ENCODE data around the gene MRAP.

MRAP gene

GRCh38 chr21:32322103-32322502, 23.4 kb downstream of the MRAP start:
- Histone ChIP-seq H3K9ac (no peak overlapping the region), H3K9me3 (ENCODE audit: control insufficient read depth, low read length) (no peaks in the 10 kb centered on the region), H3K79me2 (no peaks in the 10 kb centered on the region), H3K4me1 (no peaks in the 10 kb centered on the region), H3K4me3 (ENCODE audit: low read depth, low read length) (no peak overlapping the region), H3K4me2 (ENCODE audit: low read length) (no peak overlapping the region), H3K27ac (no peak overlapping the region), H3K27me3 (ENCODE audit: control insufficient read depth, insufficient read depth, low read length) (no peaks in the 10 kb centered on the region), H3K36me3 (ENCODE audit: control insufficient read depth, insufficient read depth, low read length) (no peaks in the 10 kb centered on the region), H2AFZ (no peak overlapping the region)
- no peak for TF ChIP-seq CTCF (IDR thresholded peaks at IDR 0.05)

DNA sequence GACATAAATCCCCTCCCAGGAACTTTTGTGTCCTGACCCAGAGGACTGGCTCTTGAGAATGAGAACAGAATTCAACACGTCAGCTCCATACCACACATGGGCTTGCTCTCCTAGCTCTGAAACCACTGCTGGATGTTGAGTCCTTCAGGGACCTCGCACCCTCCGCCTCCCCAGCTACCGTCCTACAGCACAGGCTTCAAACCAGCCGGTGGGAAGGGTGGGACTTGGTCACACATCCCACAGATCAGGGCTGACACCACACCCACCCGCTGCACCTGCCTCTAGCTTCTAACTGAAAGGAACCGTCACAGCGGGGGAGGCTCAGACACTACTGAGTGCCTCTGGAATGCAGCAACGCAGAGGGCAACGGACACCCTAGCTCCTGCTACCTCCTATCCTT, 24.0 kb downstream of the MRAP start:
- H2AFZ ChIP-seq: no peak overlapping the region
- H3K27me3 ChIP-seq (ENCODE audit: control insufficient read depth, insufficient read depth, low read length): no peaks in the 10 kb centered on the region
- no peak overlapping the region for H3K27ac ChIP-seq
- H3K9ac ChIP-seq: no peak overlapping the region
- no peak overlapping the region for H3K4me3 ChIP-seq (ENCODE audit: low read depth, low read length)
- no peak overlapping the region for H3K4me2 ChIP-seq (ENCODE audit: low read length)
- no peaks in the 10 kb centered on the region for H3K79me2 ChIP-seq
- no peak for TF ChIP-seq CTCF (IDR thresholded peaks at IDR 0.05)
- no peaks in the 10 kb centered on the region for H3K36me3 ChIP-seq (ENCODE audit: control insufficient read depth, insufficient read depth, low read length)
- no peaks in the 10 kb centered on the region for H3K4me1 ChIP-seq
- no peaks in the 10 kb centered on the region for H3K9me3 ChIP-seq (ENCODE audit: control insufficient read depth, low read length)

DNA sequence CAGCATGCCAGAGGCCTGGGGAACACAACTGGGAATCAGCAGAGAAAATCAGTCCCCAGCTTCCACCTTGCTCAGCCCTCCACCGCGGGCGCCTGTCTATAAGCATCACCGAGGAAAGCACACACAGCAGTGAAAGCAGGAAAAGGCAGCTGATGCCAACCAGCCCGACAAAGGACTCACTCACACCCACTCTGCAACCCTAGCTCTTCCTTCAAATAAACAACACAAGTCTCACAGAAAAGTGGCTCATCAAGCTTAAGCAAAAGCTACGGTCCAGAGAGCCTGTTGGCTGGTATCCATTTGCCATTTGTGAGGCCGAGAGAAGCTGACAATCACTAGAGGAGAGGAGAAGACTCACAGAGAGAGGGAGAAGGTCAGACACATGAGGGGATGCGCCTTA, 27.1 kb downstream of the MRAP start:
- Histone ChIP-seq H3K79me2 (no peaks in the 10 kb centered on the region), H2AFZ (no peak overlapping the region), H3K36me3 (ENCODE audit: control insufficient read depth, insufficient read depth, low read length) (no peaks in the 10 kb centered on the region), H3K4me2 (ENCODE audit: low read length) (peak overlapping the region; percentile 10), H3K4me1 (no peaks in the 10 kb centered on the region), H3K27me3 (ENCODE audit: control insufficient read depth, insufficient read depth, low read length) (no peaks in the 10 kb centered on the region), H3K9ac (no peak overlapping the region), H3K27ac (peak overlapping the region; percentile 24), H3K4me3 (ENCODE audit: low read depth, low read length) (no peak overlapping the region), H3K9me3 (ENCODE audit: control insufficient read depth, low read length) (no peaks in the 10 kb centered on the region)
- TF ChIP-seq CTCF (IDR thresholded peaks at IDR 0.05): no peak

DNA sequence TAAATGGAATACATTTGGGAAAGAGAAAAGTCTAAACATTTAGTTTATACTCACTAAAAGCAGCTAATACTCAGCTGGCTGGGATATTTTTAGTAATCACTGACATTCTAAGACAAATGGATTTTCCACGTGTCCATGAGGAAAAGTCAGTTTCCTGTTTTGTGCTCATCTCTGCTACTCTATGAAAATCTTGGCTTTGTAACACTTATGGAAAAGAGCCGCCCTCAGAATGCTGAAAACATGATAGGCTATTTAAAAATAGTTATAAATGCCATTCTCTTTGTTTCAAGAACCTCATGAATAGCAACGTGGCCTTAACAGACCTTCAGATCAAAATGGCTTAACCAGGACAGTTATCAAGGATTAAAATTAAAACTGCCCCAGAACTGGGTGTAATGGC, 29.9 kb downstream of the MRAP start:
- H3K9me3 ChIP-seq (ENCODE audit: control insufficient read depth, low read length): no peaks in the 10 kb centered on the region
- no peak for TF ChIP-seq CTCF (IDR thresholded peaks at IDR 0.05)
- no peaks in the 10 kb centered on the region for H3K4me1 ChIP-seq
- no peak overlapping the region for H3K4me2 ChIP-seq (ENCODE audit: low read length)
- H2AFZ ChIP-seq: no peak overlapping the region
- H3K27me3 ChIP-seq (ENCODE audit: control insufficient read depth, insufficient read depth, low read length): no peaks in the 10 kb centered on the region
- no peak overlapping the region for H3K4me3 ChIP-seq (ENCODE audit: low read depth, low read length)
- H3K27ac ChIP-seq: peak overlapping the region; percentile 63
- H3K79me2 ChIP-seq: no peaks in the 10 kb centered on the region
- H3K9ac ChIP-seq: no peak overlapping the region
- no peaks in the 10 kb centered on the region for H3K36me3 ChIP-seq (ENCODE audit: control insufficient read depth, insufficient read depth, low read length)

DNA sequence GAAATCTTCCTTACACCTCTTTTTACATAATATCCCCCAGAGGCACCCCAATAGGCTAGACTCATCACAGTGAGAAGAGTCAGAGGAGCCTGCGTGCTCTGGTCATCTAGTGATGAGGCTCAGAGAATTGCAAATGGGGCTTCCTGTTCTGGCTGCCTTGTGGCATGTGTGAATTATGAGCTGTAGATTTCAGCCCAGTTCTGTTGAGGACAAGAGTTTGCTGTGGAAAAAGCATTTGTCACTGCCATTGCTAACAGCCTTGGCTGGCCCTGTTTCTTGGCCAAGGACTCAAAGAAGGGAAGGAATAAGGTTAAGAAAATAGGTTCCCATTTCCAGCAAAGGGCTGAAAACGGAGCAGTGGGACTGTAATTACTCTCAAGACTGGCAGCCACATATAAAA, 30.7 kb downstream of the MRAP start:
- no peaks in the 10 kb centered on the region for H3K9me3 ChIP-seq (ENCODE audit: control insufficient read depth, low read length)
- H3K4me3 ChIP-seq (ENCODE audit: low read depth, low read length): no peak overlapping the region
- no peak overlapping the region for H3K27ac ChIP-seq
- no peaks in the 10 kb centered on the region for H3K79me2 ChIP-seq
- no peaks in the 10 kb centered on the region for H3K4me1 ChIP-seq
- no peak overlapping the region for H3K4me2 ChIP-seq (ENCODE audit: low read length)
- H3K27me3 ChIP-seq (ENCODE audit: control insufficient read depth, insufficient read depth, low read length): no peaks in the 10 kb centered on the region
- no peak overlapping the region for H2AFZ ChIP-seq
- no peak overlapping the region for H3K9ac ChIP-seq
- no peak for TF ChIP-seq CTCF (IDR thresholded peaks at IDR 0.05)
- H3K36me3 ChIP-seq (ENCODE audit: control insufficient read depth, insufficient read depth, low read length): no peaks in the 10 kb centered on the region
